ENCODE measurements around the gene MEX3D.
"Not testable (repeated sequence)": the region's sequence is repeated elsewhere in the genome, so short reads cannot be mapped to it uniquely, and the experiment has no call there.

The MEX3D gene

DNA sequence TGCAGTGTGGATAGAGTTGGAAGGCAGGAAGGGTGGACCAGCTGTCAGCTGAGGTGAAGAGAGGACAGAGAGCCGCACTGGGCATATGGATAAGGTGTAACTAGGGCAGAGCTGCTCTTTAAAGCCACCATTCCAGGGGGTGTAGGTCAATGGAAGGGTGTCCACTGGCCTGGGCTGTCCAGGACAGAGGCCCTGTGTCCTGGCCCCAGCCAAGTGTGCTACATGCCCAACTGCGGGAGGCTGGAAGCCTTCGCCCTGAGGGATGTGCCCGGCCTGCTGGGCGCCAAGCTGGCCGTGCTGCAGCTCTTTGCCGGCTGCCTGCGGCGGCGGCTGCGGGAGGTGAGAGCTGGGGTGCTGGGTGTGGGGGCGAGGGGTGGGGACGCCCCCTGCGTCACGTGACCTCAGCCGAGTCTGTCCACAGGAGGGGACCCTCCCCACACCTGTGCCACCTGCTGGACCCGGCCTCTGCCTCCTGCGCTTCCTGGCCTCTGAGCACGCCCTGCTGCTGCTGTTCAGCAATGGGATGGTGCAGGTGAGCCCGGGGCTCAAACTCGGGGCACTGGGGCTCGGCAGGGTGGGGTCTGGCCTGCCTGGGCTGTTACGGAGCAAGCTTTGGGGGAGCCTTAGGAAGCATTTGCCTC is 34.5 kb downstream of the MEX3D start:
- ChIA-PET POLR2A (no interaction called here), CTCF (no interaction called here)
- no peak for DNase-seq (ENCODE audit: extremely low spot score)
- no peak for TF ChIP-seq FOXM1 (IDR thresholded peaks at IDR 0.05; ENCODE audit: borderline replicate concordance)
- TF ChIP-seq HDGF (IDR thresholded peaks at IDR 0.05; ENCODE audit: borderline replicate concordance), result no peak
- TF ChIP-seq ARNT (IDR thresholded peaks at IDR 0.05), result no peak
- no peak for TF ChIP-seq ELF4 (IDR thresholded peaks at IDR 0.05)
- no peak for TF ChIP-seq ZNF384 (IDR thresholded peaks at IDR 0.05)
- TF ChIP-seq FOXK2 (IDR thresholded peaks at IDR 0.05), result no peak
- no peak for TF ChIP-seq BHLHE40 (IDR thresholded peaks at IDR 0.05; ENCODE audit: borderline replicate concordance)
- no peak for TF ChIP-seq SP1 (IDR thresholded peaks at IDR 0.05)

DNA sequence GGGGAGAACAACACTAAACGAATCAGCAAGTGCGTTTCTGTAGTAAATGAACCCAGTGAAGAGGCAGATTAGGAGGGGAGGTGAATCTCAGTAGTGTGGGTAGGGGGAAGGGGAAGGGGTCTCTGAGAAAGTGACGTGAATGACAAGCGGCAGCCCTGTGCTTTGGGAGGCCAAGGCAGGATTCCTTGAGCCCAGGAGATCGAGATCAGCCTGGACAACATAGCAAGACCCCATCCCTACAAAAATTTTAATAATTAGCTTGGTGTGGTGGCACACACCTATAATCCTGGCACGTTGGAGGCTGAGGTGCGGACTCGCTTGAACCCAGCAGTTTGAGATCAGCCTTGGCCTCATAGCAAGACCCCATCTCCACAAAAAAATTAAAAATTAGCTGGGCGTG is 36.1 kb downstream of the MEX3D start:
- DNase-seq (ENCODE audit: extremely low spot score), result no peak
- ChIA-PET POLR2A (no interaction called here), CTCF (no interaction called here)
- TF ChIP-seq TARDBP (IDR thresholded peaks at IDR 0.05) (no peak), NFRKB (IDR thresholded peaks at IDR 0.05) (no peak), FOXK2 (IDR thresholded peaks at IDR 0.05) (no peak), HDGF (IDR thresholded peaks at IDR 0.05; ENCODE audit: borderline replicate concordance) (no peak)
- TF ChIP-seq, protein P1, sequence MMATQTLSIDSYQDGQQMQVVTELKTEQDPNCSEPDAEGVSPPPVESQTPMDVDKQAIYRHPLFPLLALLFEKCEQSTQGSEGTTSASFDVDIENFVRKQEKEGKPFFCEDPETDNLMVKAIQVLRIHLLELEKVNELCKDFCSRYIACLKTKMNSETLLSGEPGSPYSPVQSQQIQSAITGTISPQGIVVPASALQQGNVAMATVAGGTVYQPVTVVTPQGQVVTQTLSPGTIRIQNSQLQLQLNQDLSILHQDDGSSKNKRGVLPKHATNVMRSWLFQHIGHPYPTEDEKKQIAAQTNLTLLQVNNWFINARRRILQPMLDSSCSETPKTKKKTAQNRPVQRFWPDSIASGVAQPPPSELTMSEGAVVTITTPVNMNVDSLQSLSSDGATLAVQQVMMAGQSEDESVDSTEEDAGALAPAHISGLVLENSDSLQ (IDR thresholded peaks at IDR 0.05), result no peak

DNA sequence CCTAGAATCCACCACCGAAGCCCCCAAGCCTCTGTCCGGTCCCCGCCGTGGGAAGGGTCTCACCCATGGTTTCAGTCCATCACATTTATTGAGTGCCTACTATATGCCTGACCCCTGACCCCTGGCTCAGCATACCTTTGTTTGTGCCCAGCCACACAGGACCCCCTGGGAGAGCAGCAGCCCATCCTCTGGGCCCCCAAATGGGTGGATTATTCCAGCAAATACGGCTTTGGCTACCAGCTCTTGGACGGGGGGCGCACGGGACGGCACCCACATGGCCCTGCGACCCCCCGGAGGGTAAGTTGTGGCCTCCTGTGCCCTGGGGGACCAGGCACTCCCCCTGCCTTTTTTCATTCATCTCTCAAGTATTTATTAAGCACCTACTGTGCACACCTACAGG is 36.5 kb downstream of the MEX3D start:
- no peak for DNase-seq (ENCODE audit: extremely low spot score)
- no peak for TF ChIP-seq SUZ12 (IDR thresholded peaks at IDR 0.05)
- TF ChIP-seq SP1 (IDR thresholded peaks at IDR 0.05), result no peak
- TF ChIP-seq ELF4 (IDR thresholded peaks at IDR 0.05), result no peak
- no peak for TF ChIP-seq ZNF384 (IDR thresholded peaks at IDR 0.05)
- ChIA-PET CTCF (no interaction called here), POLR2A (no interaction called here)

DNA sequence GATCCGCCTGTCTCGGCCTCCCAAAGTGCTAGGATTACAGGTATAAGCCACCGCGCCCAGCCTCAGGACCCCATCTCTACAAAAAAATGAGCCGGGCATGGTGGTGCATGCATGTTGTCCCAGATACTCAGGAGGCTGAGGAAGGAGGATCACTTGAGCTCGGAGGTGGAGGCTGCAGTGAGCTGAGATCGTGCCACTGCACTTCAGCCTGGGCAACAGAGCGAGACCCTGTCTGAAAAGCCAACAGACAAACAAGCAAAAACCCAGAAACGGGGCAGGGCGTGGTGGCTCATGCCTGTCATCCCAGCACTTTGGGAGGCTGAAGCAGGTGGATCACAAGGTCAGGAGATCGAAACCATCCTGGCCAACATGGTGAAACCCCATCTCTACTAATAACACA is 37.3 kb downstream of the MEX3D start:
- POLR2A ChIA-PET; CTCF ChIA-PET; DNase-seq (ENCODE audit: extremely low spot score): not testable (repeated sequence)

DNA sequence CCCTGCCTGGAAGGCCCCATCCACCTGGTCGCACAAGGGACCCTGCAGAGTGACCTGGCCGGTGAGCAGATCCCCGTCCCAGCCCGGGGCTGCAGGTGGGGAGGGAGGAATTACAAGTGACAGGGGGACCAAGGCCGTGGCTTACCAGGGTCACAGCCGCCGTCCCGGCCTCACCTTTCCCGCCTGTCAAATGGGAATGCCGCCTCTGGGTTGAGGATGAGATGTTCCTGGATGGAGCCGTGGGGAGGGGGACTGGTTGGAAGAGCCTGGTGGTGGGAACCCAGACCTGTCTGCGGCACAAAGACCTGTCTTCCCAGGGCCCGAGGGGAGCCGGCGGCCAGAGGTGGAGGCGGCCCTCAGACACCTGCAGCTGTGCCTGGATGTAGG is 38.7 kb downstream of the MEX3D start:
- no peak for DNase-seq (ENCODE audit: extremely low spot score)
- TF ChIP-seq ZNF384 (IDR thresholded peaks at IDR 0.05) (no peak), L3MBTL2 (conservative IDR thresholded peaks at IDR 0.05) (no peak), FOXA1 (IDR thresholded peaks at IDR 0.05) (no peak), BHLHE40 (IDR thresholded peaks at IDR 0.05; ENCODE audit: borderline replicate concordance) (no peak), HDGF (IDR thresholded peaks at IDR 0.05; ENCODE audit: borderline replicate concordance) (no peak), LEF1 (IDR thresholded peaks at IDR 0.05; ENCODE audit: borderline replicate concordance) (no peak), TARDBP (IDR thresholded peaks at IDR 0.05) (no peak), FOXK2 (IDR thresholded peaks at IDR 0.05) (no peak), FOXM1 (IDR thresholded peaks at IDR 0.05; ENCODE audit: borderline replicate concordance) (no peak), ARNT (IDR thresholded peaks at IDR 0.05) (no peak), SUZ12 (IDR thresholded peaks at IDR 0.05) (no peak), ELF4 (IDR thresholded peaks at IDR 0.05) (no peak), CTBP1 (IDR thresholded peaks at IDR 0.05; ENCODE audit: borderline replicate concordance) (no peak)
- TF ChIP-seq, protein P1 (IDR thresholded peaks at IDR 0.05), result no peak
- ChIA-PET CTCF (no interaction called here), POLR2A (no interaction called here)

DNA sequence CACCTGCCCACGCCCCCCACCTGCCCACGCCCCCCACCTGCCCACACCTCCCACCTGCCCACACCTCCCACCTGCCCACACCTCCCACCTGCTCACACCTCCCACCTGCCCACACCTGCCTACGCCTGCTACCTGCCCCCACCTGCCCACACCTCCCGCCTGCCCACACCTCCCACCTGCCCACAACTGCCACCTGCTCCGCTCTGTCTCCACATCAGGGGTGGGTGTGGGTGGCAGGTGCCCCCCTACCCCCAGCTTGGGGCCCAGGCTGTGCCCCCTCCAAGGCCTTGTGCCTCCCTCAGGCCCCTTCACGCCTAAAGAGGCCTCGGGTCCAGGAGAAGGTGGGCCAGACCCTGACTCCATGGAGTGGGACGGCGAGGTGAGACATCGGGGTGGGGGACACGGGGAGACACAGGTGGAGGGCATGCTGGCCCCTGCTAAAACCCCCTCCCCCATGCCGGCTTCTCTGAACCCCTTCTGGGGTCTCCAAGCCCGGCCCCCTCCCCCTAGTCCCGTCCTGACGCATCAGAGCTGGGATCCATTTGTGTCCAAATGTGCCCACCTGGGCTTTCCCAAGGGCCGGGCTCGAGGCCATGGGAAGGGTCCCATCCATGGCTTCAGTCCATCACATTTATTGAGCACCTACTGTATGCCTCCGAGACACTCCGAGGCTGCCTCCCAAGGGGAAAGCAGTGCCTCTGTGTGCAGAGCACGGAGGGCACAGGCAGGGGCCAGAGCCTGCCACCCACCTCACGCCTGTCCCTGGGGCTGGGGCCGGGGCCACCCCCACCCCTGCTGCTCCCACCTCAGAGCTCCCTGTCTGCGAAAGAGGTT is 39.3 kb downstream of the MEX3D start:
- ChIA-PET CTCF (no interaction called here), POLR2A (no interaction called here)
- no peak for TF ChIP-seq TARDBP (IDR thresholded peaks at IDR 0.05)
- DNase-seq (ENCODE audit: extremely low spot score), result no peak

DNA sequence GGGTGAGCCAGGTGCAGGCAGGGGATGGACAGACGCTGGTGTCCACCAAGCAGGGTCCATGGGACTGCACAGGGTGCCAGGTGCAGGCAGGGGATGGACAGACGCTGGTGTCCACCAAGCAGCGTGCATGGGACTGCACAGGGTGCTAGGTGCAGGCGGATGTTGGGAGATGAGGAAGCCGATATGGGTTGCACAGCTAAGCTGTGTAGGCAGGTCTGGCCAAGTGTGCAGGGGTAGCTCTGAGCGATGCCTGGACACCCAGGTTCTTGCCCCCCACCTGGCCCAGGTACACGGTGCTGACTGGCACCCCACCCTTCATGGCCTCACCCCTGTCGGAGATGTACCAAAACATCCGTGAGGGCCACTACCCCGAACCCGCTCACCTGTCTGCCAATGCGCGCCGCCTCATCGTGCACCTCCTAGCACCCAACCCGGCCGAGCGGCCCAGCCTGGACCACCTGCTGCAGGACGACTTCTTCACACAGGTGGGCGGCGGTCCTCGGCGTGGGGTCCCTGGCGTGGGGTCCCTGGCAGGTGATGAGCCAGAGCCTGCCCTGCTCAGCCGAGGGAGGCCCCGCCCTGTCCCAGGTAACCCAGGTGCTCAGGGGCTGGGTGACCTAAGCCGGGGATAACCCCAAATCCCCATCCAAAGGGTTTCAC is 40.3 kb downstream of the MEX3D start:
- TF ChIP-seq, protein P1 (IDR thresholded peaks at IDR 0.05), result no peak
- no peak for TF ChIP-seq FOXA1 (IDR thresholded peaks at IDR 0.05)
- TF ChIP-seq NFRKB (IDR thresholded peaks at IDR 0.05), result no peak
- no peak for TF ChIP-seq LEF1 (IDR thresholded peaks at IDR 0.05; ENCODE audit: borderline replicate concordance)
- TF ChIP-seq TARDBP (IDR thresholded peaks at IDR 0.05), result no peak
- TF ChIP-seq FOXM1 (IDR thresholded peaks at IDR 0.05; ENCODE audit: borderline replicate concordance), result no peak
- no peak for TF ChIP-seq L3MBTL2 (conservative IDR thresholded peaks at IDR 0.05)
- TF ChIP-seq HDGF (IDR thresholded peaks at IDR 0.05; ENCODE audit: borderline replicate concordance), result no peak
- TF ChIP-seq FOXK2 (IDR thresholded peaks at IDR 0.05), result no peak
- no peak for TF ChIP-seq ARNT (IDR thresholded peaks at IDR 0.05)
- no peak for TF ChIP-seq BHLHE40 (IDR thresholded peaks at IDR 0.05; ENCODE audit: borderline replicate concordance)
- TF ChIP-seq SP1 (IDR thresholded peaks at IDR 0.05), result no peak
- TF ChIP-seq CTBP1 (IDR thresholded peaks at IDR 0.05; ENCODE audit: borderline replicate concordance), result no peak
- TF ChIP-seq ELF4 (IDR thresholded peaks at IDR 0.05), result no peak
- no peak for TF ChIP-seq ZNF384 (IDR thresholded peaks at IDR 0.05)
- TF ChIP-seq SUZ12 (IDR thresholded peaks at IDR 0.05), result no peak
- ChIA-PET CTCF (no interaction called here), POLR2A (no interaction called here)
- DNase-seq (ENCODE audit: extremely low spot score), result no peak

Measured in HEK293T (cell line).